Body of pancreas (tissue), 4 donors: ENCODE data around the gene VPS18.

Experiments
- POLR2A ChIP-seq, 3 donors: fragments of 450-650 bp; IDR thresholded peaks; one replicate each; pipeline ENCODE4 v1.6.1; 2016; ENCODE audit warnings: antibody characterized with exemption in 3 of 3, mild to moderate bottlenecking in 2 of 3
- TF ChIP-seq, protein P1 (sequence below), 7 experiments: fragments of 450-650 bp in 4 of 7; fragments of 200-600 bp in 3 of 7; sonication (generic) in 3 of 7; IDR thresholded peaks; one replicate each; pipeline ENCODE4 v1.5.1; 2016 to 2019; ENCODE audit warnings: antibody characterized with exemption in 7 of 7

DNA sequence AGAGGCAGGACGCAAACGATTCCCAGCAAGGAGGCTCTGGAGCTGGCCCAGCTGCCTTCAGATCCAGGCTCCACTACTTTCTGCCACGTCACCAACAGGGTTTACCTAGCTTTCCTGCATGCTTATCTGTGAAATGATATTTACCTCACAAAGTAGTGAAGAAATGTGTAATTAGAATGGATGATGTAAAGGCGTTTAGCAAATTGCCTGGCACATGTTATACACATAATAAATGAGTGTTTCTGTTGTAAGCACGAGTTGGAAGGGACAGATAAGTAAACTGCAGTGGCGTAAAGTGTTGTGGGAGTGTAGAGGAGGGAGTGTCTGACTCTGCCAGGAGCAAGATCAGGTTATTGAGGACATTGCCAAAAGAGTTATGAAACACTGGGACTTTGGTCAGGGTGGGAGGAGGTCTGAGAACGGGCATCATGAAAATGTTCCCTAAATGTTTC lies 55.5 kb downstream of the VPS18 start:
- TF ChIP-seq, protein P1, sequence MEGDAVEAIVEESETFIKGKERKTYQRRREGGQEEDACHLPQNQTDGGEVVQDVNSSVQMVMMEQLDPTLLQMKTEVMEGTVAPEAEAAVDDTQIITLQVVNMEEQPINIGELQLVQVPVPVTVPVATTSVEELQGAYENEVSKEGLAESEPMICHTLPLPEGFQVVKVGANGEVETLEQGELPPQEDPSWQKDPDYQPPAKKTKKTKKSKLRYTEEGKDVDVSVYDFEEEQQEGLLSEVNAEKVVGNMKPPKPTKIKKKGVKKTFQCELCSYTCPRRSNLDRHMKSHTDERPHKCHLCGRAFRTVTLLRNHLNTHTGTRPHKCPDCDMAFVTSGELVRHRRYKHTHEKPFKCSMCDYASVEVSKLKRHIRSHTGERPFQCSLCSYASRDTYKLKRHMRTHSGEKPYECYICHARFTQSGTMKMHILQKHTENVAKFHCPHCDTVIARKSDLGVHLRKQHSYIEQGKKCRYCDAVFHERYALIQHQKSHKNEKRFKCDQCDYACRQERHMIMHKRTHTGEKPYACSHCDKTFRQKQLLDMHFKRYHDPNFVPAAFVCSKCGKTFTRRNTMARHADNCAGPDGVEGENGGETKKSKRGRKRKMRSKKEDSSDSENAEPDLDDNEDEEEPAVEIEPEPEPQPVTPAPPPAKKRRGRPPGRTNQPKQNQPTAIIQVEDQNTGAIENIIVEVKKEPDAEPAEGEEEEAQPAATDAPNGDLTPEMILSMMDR (IDR thresholded peaks at IDR 0.05) = peak in 1 of 7 experiments; percentile 6
- TF ChIP-seq POLR2A (IDR thresholded peaks at IDR 0.05) = peak in 1 of 3 donors; percentile 31
